Glomerular visceral epithelial cell (primary cell): ENCODE data around the gene CFAP43.
"Not testable (repeated sequence)": the region's sequence is repeated elsewhere in the genome, so short reads cannot be mapped to it uniquely, and the experiment has no call there.

Experiments
- DNase-seq: peaks from one replicate; pipeline ENCODE4 v3.0.0-alpha.2; 2016; ENCODE audit errors: extremely low spot score

The CFAP43 gene

GRCh38 chr10:104223304-104223703 is 8.9 kb downstream of the CFAP43 start:
- DNase-seq, result no peak

- DNase-seq, result no peak
Observed at GRCh38 chr10:104220522-104220921, 11.6 kb downstream of the CFAP43 start.

GRCh38 chr10:104218751-104219150 is 13.4 kb downstream of the CFAP43 start:
- DNase-seq, result no peak

- DNase-seq, result no peak
Observed at GRCh38 chr10:104216631-104217030, 15.5 kb downstream of the CFAP43 start.

- peak; percentile 44 for DNase-seq
Observed at GRCh38 chr10:104209575-104210198, 22.5 kb downstream of the CFAP43 start.

- DNase-seq, result no peak
Observed at GRCh38 chr10:104208730-104209129, 23.4 kb downstream of the CFAP43 start.

GRCh38 chr10:104202231-104202630 is 29.9 kb downstream of the CFAP43 start:
- no peak for DNase-seq

GRCh38 chr10:104201636-104202035 is 30.5 kb downstream of the CFAP43 start:
- DNase-seq, result no peak

GRCh38 chr10:104199567-104199966 is 32.6 kb downstream of the CFAP43 start:
- DNase-seq, result peak; percentile 50

GRCh38 chr10:104197364-104197763 is 34.8 kb downstream of the CFAP43 start:
- DNase-seq, result no peak

GRCh38 chr10:104195706-104196105 is 36.5 kb downstream of the CFAP43 start:
- no peak for DNase-seq

GRCh38 chr10:104193787-104194186 is 38.4 kb downstream of the CFAP43 start:
- DNase-seq, result no peak

- no peak for DNase-seq
Observed at GRCh38 chr10:104190695-104191094, 41.5 kb downstream of the CFAP43 start.

GRCh38 chr10:104183682-104184081 is 48.5 kb downstream of the CFAP43 start:
- no peak for DNase-seq

- DNase-seq, result not testable (repeated sequence)
Observed at GRCh38 chr10:104174136-104174535, 58.0 kb downstream of the CFAP43 start.

- no peak for DNase-seq
Observed at GRCh38 chr10:104170610-104171254, 61.4 kb downstream of the CFAP43 start.

- no peak for DNase-seq
Observed at GRCh38 chr10:104155591-104155990, 76.6 kb downstream of the CFAP43 start.

- no peak for DNase-seq
Observed at GRCh38 chr10:104151737-104152136, 80.4 kb downstream of the CFAP43 start.

GRCh38 chr10:104150139-104150538 is 82.0 kb downstream of the CFAP43 start:
- DNase-seq, result no peak

GRCh38 chr10:104146882-104147281 is 85.3 kb downstream of the CFAP43 start:
- no peak for DNase-seq

- DNase-seq, result no peak
Observed at GRCh38 chr10:104144931-104145330, 87.2 kb downstream of the CFAP43 start.

- DNase-seq, result no peak
Observed at GRCh38 chr10:104143829-104144228, 88.3 kb downstream of the CFAP43 start.

GRCh38 chr10:104142081-104142480 is 90.1 kb downstream of the CFAP43 start:
- no peak for DNase-seq

- no peak for DNase-seq
Observed at GRCh38 chr10:104139221-104139620, 92.9 kb downstream of the CFAP43 start.
